SK-MEL-5 (cell line): ENCODE measurements around the gene ETV5. TPM values are rescaled to one million over a fixed set of nuclear protein-coding genes. Genes with fewer than 3 reads are reported as not detected.

Source experiments
- DNase-seq: peaks from one replicate; pipeline ENCODE4 v3.0.0-alpha.2; 2016; ENCODE audit warnings: low read depth, low spot score
- in situ Hi-C: cut with HindIII; loops from 2 replicates; pipeline ENCODE4 v1.10.0; 2016; ENCODE audit warnings: low sequenced_read_pairs, high pct_unique_total_duplicates, low pct_unique_long_range_greater_than_20kb
- total RNA-seq: library from RNA; depleted of rRNA; stranded (reverse); fragments of >200 nt; shearing (Covaris generic); gene quantifications from 2 replicates; pipeline ENCODE4 v1.2.3, GENCODE V29; 2014

The ETV5 gene
- total RNA-seq, 1 experiment from 2014 or later, result 167 TPM

- in situ Hi-C loops, result no loop called here
- DNase-seq, result peak; percentile 98
Measured at GRCh38 chr3:186080849-186081438, 27.9 kb downstream of the ETV5 start.

GRCh38 chr3:186079925-186080324 is 29.0 kb downstream of the ETV5 start:
- no peak for DNase-seq
- in situ Hi-C loops, result no loop called here

GRCh38 chr3:186077466-186077865 is 31.4 kb downstream of the ETV5 start:
- in situ Hi-C loops, result no loop called here
- no peak for DNase-seq

- DNase-seq, result no peak
- in situ Hi-C loops, result no loop called here
Measured at GRCh38 chr3:186075931-186076567, 32.8 kb downstream of the ETV5 start.

- in situ Hi-C loops, result no loop called here
- DNase-seq, result no peak
Measured at GRCh38 chr3:186075489-186075888, 33.4 kb downstream of the ETV5 start.

- DNase-seq, result no peak
- in situ Hi-C loops, result no loop called here
Measured at GRCh38 chr3:186073641-186074040, 35.2 kb downstream of the ETV5 start.

- in situ Hi-C loops, result no loop called here
Measured at GRCh38 chr3:186070996-186071395, 37.9 kb downstream of the ETV5 start.

GRCh38 chr3:186070550-186070949 is 38.3 kb downstream of the ETV5 start:
- no peak for DNase-seq
- in situ Hi-C loops, result no loop called here

More at GRCh38 chr3:186070996-186071395, 37.9 kb downstream of the ETV5 start:
- DNase-seq, result no peak

- in situ Hi-C loops, result no loop called here
Measured at GRCh38 chr3:186070133-186070532, 38.8 kb downstream of the ETV5 start.

GRCh38 chr3:186069199-186069598 is 39.7 kb downstream of the ETV5 start:
- in situ Hi-C loops, result no loop called here
- no peak for DNase-seq

More at GRCh38 chr3:186070133-186070532, 38.8 kb downstream of the ETV5 start:
- no peak for DNase-seq

- no peak for DNase-seq
- in situ Hi-C loops, result no loop called here
Measured at GRCh38 chr3:186068243-186068552, 40.7 kb downstream of the ETV5 start.

GRCh38 chr3:186067360-186068242 is 41.3 kb downstream of the ETV5 start:
- DNase-seq, result no peak
- in situ Hi-C loops, result no loop called here

- DNase-seq, result no peak
- in situ Hi-C loops, result no loop called here
Measured at GRCh38 chr3:186060222-186060621, 48.7 kb downstream of the ETV5 start.

GRCh38 chr3:186059192-186059591 is 49.7 kb downstream of the ETV5 start:
- in situ Hi-C loops, result no loop called here
- no peak for DNase-seq

- in situ Hi-C loops, result no loop called here
- no peak for DNase-seq
Measured at GRCh38 chr3:186058225-186058624, 50.7 kb downstream of the ETV5 start.

- in situ Hi-C loops, result no loop called here
Measured at GRCh38 chr3:186057594-186057993, 51.3 kb downstream of the ETV5 start.

GRCh38 chr3:186054792-186055352 is 54.0 kb downstream of the ETV5 start:
- no peak for DNase-seq
- in situ Hi-C loops, result no loop called here

More at GRCh38 chr3:186057594-186057993, 51.3 kb downstream of the ETV5 start:
- DNase-seq, result no peak
